ENCODE results near the gene IRF2BPL.

Gene IRF2BPL

GRCh38 chr14:77028384-77029231 lies at the start of gene IRF2BPL:
IRF2BPL (minus strand) TSS chr14:77028708; CDS start chr14:77027792, 916 bp downstream.
- peak; percentile 98 for DNase-seq

GRCh38 chr14:77077040-77077439 lies 48.5 kb upstream of the IRF2BPL start:
- DNase-seq, result no peak

- DNase-seq, result no peak
Observed at GRCh38 chr14:77076113-77076631, 47.7 kb upstream of the IRF2BPL start.

- no peak for DNase-seq
Observed at GRCh38 chr14:77074969-77075368, 46.5 kb upstream of the IRF2BPL start.

- peak; percentile 23 for DNase-seq
Observed at GRCh38 chr14:77071938-77072388, 43.5 kb upstream of the IRF2BPL start.

GRCh38 chr14:77069551-77069950 lies 41.0 kb upstream of the IRF2BPL start:
- no peak for DNase-seq

- DNase-seq, result no peak
Observed at GRCh38 chr14:77068517-77069200, 40.2 kb upstream of the IRF2BPL start.

- DNase-seq, result peak; percentile 53
Observed at GRCh38 chr14:77067632-77068516, 39.4 kb upstream of the IRF2BPL start.

GRCh38 chr14:77066578-77067172 lies 38.2 kb upstream of the IRF2BPL start:
- DNase-seq, result no peak

GRCh38 chr14:77065851-77066577 lies 37.5 kb upstream of the IRF2BPL start:
- DNase-seq, result no peak

- DNase-seq, result no peak
Observed at GRCh38 chr14:77064521-77065178, 36.1 kb upstream of the IRF2BPL start.

- DNase-seq, result peak; percentile 18
Observed at GRCh38 chr14:77063571-77064171, 35.2 kb upstream of the IRF2BPL start.

- DNase-seq, result no peak
Observed at GRCh38 chr14:77062261-77062660, 33.8 kb upstream of the IRF2BPL start.

GRCh38 chr14:77061630-77062257 lies 33.2 kb upstream of the IRF2BPL start:
- DNase-seq, result no peak

GRCh38 chr14:77059276-77059915 lies 30.9 kb upstream of the IRF2BPL start:
- DNase-seq, result peak; percentile 91

- no peak for DNase-seq
Observed at GRCh38 chr14:77058785-77059184, 30.3 kb upstream of the IRF2BPL start.

- no peak for DNase-seq
Observed at GRCh38 chr14:77058117-77058516, 29.6 kb upstream of the IRF2BPL start.

- no peak for DNase-seq
Observed at GRCh38 chr14:77055981-77056380, 27.5 kb upstream of the IRF2BPL start.

- no peak for DNase-seq
Observed at GRCh38 chr14:77055306-77055705, 26.8 kb upstream of the IRF2BPL start.

All from fibroblast of skin of right biceps (primary cell).